Fibroblast of skin of left biceps (primary cell): ENCODE data around the gene MORC3.
"Not testable (repeated sequence)": the region's sequence is repeated elsewhere in the genome, so short reads cannot be mapped to it uniquely, and the experiment has no call there.

Experiments
- DNase-seq, 2 experiments: peaks; one replicate each; pipeline ENCODE4 v3.0.0-alpha.2; 2013; ENCODE audit warnings: low read depth in 2 of 2

The MORC3 gene

DNA sequence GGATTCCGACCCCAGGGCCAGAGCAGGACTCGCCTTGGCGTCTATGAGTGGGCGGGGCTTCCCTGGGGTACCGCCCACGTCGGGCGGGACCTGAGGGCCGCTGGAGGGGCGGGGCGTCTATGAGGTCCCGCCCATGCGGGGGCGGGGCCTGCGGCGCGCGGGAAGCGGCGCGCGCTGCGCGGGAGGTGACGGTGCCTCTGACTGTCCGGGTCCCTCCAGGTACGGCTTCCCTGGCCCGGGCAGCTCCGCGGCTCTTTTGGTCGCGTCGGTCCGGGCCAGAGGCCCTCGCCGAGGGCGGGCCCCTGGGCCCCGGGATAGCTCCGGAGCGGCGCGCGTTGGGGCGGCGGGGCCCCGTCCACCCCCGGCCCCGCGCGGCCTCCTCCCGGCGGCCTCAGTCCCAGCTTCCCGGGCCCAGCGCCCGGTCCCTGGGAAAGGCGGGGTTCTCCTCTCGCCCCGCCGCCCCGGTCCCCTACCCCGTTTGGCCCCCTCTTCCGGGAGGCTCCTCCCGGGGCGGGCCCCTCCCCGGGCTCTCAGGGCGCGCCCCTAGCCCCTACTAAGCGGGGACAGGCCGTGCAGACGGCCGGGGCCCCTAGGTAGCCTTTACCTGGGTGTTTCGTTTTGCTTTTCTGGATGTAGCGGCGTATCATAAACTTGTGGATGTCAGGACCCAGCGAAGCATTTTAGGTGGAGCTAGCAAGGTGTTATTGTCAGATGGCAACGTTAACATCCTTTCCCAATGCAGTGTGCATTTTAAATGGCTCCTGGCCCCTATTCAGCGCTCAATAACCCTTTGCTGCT lies 65.4 kb downstream of the MORC3 start, which contains the start of gene CHAF1B:
Gene CHAF1B, plus strand, starts transcription at position 160 of the 798 bp plus-strand sequence. CDS start 745 bp downstream, outside the sequence.
- DNase-seq, result peak in 1 of 2 experiments; percentile 22

DNA sequence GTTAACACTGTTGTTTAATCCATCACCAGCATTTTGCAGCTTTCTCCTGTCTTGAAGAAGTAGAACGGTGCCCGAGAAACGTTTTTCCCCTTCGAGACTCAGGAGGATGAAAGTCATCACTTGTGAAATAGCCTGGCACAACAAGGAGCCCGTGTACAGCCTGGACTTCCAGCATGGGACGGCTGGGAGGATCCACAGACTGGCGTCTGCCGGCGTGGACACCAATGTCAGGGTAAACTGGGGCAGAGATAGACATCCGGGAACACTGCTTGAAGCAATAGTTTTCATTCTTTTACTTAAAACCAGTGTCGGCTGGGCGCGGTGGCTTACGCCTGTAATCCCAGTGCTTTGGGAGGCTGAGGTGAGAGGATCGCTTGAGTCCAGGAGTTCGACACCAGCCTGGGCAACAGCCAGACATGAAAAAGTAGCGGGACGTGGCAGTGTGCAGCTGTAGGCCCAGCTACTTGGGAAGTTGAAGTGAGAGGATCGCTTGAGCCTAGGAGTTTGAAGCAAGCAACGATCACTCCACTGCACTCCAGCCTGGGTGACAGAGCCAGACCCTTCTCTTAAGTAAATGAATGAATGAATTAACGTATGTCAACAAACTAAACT lies 66.1 kb downstream of the MORC3 start:
- DNase-seq, result no peak

DNA sequence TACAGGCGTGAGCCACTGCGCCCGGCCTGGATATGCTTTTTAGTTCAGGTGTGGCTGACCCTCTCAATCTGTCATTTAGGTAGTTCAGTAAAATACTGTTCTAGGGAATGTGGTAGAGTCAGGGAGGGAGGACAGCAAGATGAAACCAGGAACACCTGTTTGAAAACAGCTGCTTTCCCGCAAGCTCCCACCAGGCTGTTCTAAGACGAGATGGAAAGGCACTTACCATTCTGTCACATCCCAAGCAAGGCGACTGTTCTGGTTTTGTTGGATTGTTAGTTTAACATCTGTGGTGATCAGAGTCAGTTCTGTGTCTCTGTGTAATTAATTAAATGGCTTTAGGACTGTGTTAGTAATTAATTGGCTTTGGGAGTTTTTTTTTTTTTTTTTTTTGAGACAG lies 68.1 kb downstream of the MORC3 start:
- no peak for DNase-seq

DNA sequence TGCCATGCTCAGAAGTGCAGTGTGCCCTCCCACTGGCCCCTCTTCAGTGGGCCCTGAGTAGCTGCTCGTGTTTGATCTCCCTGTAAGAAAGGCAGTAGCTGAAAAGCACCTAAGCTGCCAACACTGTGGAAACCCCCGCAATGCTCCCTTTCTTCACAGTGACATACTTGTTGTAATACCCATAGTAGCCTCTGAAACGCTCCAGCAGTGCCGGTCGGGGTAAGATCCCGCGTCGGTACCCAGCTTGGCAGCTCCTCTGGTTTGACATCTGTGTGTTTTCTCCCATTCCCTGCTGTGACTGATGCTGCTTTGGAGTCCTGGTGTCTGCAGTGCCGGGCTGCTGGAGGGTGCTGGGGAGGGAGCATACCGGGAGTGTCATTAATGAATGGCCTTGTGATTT lies 68.8 kb downstream of the MORC3 start:
- no peak for DNase-seq

DNA sequence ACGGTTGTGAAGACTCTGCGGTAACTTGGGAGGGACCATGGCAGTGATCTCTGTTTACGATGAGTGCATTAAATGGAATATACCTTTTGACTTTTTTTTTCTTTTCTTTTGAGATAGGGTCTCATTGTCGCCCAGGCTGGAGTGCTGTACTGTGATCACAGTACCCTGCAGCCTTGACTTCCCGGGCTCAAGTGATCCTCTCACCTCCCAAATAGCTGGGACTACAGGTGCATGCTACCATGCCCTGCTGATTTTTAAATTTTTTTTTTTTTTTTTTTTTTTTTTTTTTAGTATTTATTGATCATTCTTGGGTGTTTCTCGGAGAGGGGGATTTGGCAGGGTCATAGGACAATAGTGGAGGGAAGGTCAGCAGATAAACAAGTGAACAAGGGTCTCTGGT lies 71.7 kb downstream of the MORC3 start:
- not testable (repeated sequence) for DNase-seq

DNA sequence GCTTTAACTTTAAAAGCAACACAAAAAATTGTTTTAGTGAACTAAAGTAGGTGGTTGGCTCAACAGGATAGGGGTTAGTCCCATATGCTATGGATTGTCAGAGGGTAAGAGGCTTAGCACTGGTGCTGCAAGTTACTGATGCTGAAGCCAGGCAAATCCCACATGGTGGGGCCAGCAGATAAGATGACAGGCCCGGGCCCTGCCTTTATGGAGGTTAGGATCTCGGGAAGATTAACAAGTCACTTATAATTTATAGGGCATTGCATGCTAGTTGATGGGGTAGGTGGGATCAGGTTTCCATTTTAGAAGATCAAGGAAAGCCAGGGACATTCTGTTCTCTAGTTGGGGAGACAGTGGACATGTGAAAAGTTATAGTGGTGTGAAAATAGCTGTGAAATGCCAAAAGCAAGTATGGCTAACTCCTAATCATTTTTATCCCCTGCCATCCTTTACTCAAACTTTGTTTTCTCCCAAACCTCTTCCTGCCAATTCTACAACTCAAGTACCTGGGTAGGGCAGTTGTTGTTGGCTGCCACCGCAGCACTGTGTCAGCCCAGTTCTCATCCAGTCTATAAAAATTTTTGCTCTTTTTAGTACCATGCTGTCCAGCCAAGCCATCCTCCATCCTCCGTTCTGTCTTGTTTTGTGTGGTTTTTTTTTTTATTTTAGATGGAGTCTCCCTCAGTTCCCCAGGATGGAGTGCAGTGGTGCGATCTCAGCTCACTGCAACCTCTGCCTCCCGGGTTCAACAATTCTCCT lies 75.5 kb downstream of the MORC3 start:
- no peak for DNase-seq

DNA sequence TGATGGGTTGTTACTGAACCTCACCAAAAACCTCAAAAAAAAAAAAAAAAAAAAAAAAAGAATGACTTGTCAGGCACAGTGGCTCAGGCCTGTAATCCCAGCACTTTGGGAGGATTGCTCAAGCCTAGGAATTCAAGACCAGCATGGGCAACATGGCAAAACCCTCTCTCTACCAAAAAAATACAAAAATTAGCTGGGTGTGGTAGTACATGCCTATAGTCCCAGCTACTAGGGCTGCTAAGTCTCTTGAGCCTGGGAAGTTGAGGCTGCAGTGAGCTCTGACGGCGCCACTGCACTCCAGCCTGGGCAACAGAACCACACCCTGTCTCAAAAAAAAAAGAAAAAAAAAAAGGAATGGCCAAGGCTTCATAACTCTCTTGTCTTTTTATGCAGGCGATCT lies 76.3 kb downstream of the MORC3 start:
- no peak for DNase-seq

DNA sequence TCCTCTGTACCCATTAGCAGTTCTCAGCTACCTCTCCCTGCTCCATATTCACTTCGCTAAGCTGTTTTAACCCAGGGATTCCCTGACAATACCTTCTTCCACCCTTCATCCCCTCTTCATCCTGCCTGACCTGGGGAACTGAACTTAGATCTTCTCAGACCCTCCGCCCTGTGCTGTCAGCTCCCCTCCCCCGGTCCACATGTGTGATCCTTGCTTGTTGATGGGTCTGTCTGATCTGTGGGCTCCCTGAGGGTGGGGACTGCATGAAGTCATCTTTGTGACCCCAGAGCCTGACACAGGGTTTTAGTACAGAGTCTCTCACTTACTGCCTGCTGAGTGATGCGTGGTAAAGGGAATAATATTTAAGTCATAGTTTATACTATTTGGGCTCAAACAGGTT lies 77.0 kb downstream of the MORC3 start:
- no peak for DNase-seq

DNA sequence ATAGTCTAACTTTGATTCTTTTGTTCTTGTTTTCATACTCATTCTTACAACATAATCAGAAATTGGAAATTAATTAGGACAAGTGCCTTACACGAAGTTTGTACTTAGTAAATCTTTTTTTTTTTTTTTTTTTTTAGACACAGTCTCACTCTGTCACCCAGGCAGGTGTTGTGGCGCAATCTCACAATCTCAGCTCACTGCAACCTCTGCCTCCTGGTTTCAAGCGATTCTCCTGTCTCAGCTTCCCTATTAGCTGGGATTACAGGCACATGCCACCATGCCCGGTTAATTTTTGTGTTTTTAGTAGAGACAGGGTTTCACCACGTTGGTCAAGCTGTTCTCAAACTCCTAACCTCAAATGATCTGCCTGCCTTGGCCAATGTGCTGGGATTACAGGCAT lies 77.6 kb downstream of the MORC3 start:
- DNase-seq, result no peak

DNA sequence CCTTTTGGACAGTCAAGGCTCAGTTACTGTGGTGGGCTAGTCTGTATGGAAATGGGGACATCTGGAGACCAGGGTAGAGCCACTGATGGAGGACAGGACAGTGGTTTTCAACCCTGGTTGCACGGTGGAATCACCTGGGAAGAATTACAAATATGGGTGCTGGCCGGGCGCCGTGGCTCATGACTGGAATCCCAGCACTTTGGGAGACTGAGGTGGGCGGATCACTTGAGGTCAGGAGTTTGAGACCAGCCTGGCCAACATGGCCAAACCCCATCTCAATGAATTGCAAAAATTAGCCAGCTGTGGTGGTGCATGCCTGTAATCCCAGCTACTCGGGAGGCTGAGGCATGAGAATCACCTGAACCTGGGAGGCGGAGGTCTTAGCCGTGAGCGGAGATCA lies 79.7 kb downstream of the MORC3 start:
- DNase-seq, result not testable (repeated sequence)

DNA sequence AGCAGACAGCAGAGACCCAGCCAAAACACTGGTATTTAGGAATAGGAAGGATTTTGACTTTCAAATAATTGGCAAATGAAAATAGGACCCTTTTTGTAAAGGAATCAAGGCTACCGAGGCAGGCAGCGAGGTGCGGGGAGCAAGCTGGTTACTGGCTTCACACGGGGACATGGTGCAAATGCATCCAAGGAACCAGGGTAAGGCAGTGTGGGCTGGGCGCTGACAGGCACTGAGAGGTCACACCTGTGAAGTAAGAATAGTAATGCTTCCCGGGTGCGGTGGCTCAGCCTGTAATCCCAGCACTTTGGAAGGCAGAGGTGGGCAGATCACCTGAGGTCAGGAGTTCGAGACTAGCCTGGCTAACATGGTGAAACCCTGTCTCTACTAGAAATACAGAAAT lies 80.7 kb downstream of the MORC3 start:
- no peak for DNase-seq

DNA sequence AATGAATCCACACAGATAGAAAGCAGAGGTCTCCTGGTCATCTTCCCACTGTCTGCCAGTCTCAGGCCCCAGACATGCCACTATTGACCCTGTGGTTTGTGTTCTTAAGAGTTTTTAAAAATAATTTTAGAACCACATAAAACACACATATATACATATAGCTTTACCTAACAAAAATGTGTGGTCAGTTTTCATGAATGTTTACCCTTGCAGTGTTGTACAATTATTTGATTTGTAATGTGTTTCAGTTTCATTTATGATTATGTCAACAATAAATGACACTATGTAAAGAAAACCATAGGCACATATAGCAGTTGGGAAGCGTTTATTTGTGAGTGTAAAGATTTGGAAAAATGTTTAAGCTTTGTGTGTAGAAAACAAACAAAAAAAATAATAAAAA lies 82.3 kb downstream of the MORC3 start:
- no peak for DNase-seq

DNA sequence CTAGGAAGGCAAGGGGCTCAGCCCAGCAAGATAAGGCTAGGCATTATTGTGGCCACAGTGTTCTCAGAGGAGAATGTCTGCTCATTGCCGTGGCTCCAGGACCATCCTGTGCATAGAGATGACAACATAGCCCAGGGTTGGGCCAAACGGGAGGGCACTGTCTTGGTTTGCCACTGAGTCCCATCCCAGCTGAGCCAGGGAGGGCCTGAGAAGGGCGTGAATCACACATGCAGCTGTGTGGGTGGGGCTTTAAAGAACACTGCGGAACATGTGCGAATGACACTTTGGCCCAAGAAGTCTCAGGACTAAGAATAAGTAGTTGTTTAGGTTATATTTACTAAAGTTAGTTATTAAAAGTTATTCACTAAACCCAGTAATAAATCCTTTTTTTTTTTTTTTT lies 83.7 kb downstream of the MORC3 start:
- no peak for DNase-seq

DNA sequence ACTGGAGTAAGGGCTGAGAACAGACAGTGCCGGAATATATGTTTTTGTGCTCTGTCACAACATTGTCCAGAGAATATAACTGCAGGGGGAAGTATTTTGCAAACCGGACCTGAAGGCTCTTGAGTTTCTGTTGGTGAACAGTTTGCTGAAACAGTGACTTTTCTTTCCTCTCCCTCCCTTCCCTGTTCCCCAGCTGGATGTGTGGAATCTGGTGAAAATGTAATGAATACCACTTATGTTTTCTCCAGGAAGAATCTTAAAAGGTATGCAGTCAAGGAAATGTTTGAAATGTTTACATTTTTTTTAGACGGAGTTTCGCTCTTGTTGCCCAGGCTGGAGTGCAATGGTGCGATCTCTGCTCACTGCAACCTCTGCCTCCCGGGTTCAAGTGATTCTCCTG lies 88.6 kb downstream of the MORC3 start:
- no peak for DNase-seq

DNA sequence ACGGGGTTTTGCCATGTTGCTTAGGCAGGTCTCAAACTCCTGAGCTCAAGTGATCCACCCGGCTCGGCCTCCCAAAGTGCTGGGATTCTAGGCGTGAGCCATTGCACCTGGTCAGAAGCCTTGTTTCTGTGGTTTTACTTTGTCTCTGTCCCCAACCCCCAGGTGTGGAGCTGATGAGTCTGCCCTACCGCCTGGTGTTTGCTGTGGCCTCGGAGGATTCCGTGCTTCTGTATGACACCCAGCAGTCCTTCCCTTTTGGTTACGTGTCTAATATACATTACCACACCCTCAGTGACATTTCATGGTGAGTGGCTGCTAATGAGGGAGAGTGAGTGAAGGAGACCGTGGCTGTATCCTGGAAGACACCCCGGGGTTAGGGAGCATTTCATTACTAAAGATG lies 91.3 kb downstream of the MORC3 start:
- no peak for DNase-seq

DNA sequence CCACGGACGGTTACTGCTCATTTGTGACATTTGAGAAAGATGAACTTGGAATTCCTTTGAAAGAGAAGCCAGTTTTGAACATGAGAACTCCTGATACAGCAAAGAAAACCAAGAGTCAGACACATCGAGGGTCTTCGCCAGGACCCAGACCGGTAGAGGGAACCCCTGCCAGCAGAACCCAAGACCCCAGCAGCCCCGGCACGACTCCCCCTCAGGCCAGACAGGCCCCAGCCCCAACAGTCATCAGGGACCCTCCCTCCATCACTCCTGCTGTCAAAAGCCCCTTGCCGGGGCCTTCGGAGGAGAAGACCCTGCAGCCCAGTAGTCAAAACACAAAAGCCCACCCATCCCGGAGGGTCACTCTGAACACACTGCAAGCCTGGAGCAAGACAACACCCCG lies 92.9 kb downstream of the MORC3 start:
- no peak for DNase-seq

DNA sequence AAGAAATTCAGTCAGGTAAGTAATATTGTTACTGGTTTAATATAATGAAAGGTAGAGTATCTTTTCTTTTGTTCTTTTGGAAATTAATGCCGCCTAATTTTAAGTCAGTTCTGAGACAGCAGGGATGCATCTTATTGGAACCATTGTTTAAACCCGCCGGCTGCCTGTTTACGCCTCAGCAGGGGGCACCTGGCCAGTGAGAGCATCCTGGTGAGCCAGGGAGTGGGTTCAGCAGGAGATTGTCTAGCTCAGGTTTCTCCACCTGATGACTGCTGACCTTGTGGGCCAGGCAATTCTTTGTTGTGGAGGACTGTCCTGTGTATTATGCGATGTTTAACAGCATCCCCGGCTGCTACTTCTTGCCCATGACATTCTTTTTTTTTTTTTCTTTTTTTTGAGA lies 95.4 kb downstream of the MORC3 start:
- DNase-seq, result no peak

DNA sequence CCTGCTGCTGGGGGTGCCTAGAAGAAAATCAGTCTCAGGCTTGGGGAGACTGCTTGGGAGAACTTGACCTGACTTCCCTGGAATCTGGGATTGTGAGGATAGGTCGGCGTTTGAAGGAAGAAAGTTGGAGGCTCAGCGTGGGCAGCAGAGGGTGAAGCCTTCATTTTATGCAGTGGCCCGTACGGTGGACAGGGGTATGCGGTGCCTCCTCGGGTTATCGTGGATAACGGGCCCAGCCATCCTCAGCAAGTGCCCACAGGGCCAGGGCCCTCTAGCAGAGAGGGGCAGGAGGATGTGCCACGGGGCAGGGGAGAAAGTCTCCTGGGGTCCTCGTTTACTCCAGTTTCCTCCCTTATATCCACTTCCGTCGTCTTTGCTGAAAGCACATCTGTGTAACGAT lies 99.2 kb downstream of the MORC3 start:
- no peak for DNase-seq

DNA sequence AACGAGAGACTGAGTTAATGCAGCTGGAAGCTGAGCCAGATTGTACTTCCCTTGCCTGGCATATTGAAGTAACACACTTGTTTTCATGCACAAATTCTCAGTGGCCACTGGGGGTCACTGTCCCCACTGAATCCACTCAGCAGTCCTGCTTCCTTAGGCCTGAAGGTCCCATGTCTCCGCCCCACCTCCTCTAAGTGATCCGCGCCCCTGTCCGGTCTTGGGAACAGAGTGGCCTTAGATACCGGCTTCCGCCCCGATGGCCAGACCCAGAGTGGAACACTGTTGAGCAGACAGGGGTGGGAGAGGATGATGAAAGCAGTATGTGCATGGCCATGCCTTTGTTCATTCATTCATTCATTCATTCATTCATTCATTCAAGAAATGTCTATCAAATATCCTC lies 100.0 kb downstream of the MORC3 start:
- peak; percentile 45 to 47 for DNase-seq

DNA sequence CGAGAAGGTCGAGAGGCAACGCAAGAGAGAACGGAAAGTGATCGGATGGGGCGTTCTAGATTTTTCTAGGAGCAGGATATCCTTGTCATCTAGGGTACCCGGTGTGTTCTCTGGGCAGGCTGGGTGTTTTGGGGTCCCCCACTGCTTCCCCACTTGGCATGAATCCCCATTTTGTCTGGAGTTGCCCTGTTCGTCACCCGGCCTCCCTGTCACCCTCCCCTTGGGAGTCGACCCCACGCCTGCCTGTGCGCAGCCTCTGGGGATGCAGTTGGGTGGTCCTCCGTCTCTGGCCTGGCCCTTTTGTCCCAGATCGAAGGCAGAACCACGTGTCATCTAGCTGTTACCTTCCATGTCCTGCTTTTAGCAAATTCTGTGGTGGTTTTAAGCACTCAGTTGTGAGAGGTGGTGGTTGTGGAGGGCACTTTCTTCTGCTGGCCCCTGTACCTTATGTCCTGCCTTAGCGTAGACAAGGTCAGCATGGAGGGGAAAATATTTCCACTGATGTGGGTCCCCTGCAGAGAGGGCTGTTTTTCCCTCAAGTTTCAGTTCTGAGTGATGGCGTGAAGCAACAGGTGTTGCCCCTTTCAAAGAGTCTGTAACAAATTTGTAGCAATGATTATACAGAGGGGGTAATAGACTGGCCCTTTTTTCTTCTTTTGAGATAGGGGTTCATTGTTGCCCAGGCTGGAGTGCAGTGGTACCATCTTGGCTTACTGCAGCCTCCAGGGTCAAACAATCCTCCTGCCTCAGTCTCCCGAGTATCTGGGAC lies 100.8 kb downstream of the MORC3 start:
- DNase-seq, result no peak

DNA sequence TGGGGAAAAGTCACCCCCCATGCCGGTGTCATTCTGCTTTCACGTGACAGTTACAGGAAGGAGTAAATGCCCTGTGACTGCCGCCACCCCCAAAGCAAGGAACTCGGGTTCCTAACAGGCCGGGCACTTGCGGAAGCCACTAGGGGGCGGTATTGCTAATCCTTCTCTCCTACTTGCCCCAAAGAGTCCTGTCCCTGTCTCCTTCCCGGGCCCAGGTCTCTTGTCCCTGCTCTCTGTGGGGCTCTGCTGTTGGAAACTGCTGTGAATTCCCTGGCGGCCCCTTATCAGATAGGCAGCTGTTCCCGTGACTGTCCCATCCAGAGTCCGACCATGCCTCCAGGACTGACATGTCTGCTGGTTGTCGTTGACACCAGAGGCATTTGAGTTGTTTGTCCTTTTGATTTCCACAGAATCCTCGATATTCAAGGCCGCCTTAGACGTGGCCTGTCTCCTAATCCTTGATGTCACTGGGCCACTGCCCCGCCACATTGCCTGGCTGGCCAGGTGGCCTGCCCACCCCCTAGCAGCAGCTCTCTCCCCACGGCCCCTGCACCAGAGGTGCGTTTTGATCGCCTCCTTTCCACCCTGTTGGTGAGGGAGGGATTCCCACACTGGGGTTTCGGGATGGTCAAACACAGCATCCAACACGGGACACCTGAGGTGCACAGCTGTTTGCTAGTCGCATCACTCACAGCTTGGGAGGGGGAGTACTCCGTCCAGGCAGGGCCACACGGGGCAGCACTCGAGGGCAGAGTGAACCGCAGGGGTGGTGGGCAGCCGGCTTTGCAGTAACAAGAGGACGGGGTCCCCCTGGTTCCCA lies 102.5 kb downstream of the MORC3 start:
- peak in 1 of 2 experiments; percentile 8 for DNase-seq
